GM18909 (cell line): ENCODE data around the gene LTB.
"Not testable (repeated sequence)": the region's sequence is repeated elsewhere in the genome, so short reads cannot be mapped to it uniquely, and the experiment has no call there.

Source experiments
- ATAC-seq: cut with Tn5 transposase; IDR thresholded peaks from one replicate; pipeline ENCODE4 v1.9.1; 2021; ENCODE audit warnings: mild to moderate bottlenecking; ENCODE audit not compliant: unreplicated experiment, poor library complexity

Gene LTB

GRCh38 chr6:31556307-31556706, 25.9 kb downstream of the LTB start:
- ATAC-seq, result no peak

GRCh38 chr6:31551371-31551770, 30.9 kb downstream of the LTB start:
- ATAC-seq, result not testable (repeated sequence)

GRCh38 chr6:31548544-31548873, 33.7 kb downstream of the LTB start:
- ATAC-seq, result no peak

- ATAC-seq, result no peak
Observed at GRCh38 chr6:31547727-31548543, 34.3 kb downstream of the LTB start.

GRCh38 chr6:31546958-31547726, 35.1 kb downstream of the LTB start, which contains the start of gene NFKBIL1:
TSS of gene NFKBIL1 (plus strand) at chr6:31547608. CDS start at chr6:31547695, 87 bp downstream.
- ATAC-seq, result peak; percentile 62

- peak; percentile 59 for ATAC-seq
Observed at GRCh38 chr6:31546339-31546957, 35.8 kb downstream of the LTB start, which contains the start of gene ATP6V1G2. TSS of gene ATP6V1G2 (minus strand) at chr6:31546608. CDS start at chr6:31546559, 49 bp downstream.

- ATAC-seq, result no peak
Observed at GRCh38 chr6:31545291-31545690, 36.9 kb downstream of the LTB start.

- no peak for ATAC-seq
Observed at GRCh38 chr6:31544676-31545075, 37.5 kb downstream of the LTB start.

GRCh38 chr6:31543639-31544038, 38.6 kb downstream of the LTB start:
- ATAC-seq, result no peak

- peak; percentile 71 for ATAC-seq
Observed at GRCh38 chr6:31541658-31542521, 40.3 kb downstream of the LTB start, which contains the start of gene DDX39B. TSS of gene DDX39B (minus strand) at chr6:31542003. CDS start at chr6:31540532, 1,471 bp downstream.

GRCh38 chr6:31541059-31541657, 41.1 kb downstream of the LTB start:
- no peak for ATAC-seq

GRCh38 chr6:31540640-31541039, 41.6 kb downstream of the LTB start:
- ATAC-seq, result no peak

GRCh38 chr6:31538805-31539400, 43.3 kb downstream of the LTB start:
- ATAC-seq, result no peak

- no peak for ATAC-seq
Observed at GRCh38 chr6:31535538-31536324, 46.5 kb downstream of the LTB start.

- no peak for ATAC-seq
Observed at GRCh38 chr6:31534521-31535040, 47.6 kb downstream of the LTB start.

- no peak for ATAC-seq
Observed at GRCh38 chr6:31534011-31534410, 48.2 kb downstream of the LTB start.

GRCh38 chr6:31533455-31533841, 48.8 kb downstream of the LTB start:
- ATAC-seq, result no peak
